GM21825 (cell line): ENCODE results near the gene TAC3.
A peak's percentile ranks its signal among the peaks of the same experiment; 100 is the strongest.
"Not testable (repeated sequence)": the region's sequence is repeated elsewhere in the genome, so short reads cannot be mapped to it uniquely, and the experiment has no call there.

ENCODE experiments used
- ATAC-seq: cut with Tn5 transposase; IDR thresholded peaks from one replicate; pipeline ENCODE4 v1.9.1; 2021; ENCODE audit warnings: mild to moderate bottlenecking, moderate library complexity; ENCODE audit not compliant: unreplicated experiment

Gene TAC3

DNA sequence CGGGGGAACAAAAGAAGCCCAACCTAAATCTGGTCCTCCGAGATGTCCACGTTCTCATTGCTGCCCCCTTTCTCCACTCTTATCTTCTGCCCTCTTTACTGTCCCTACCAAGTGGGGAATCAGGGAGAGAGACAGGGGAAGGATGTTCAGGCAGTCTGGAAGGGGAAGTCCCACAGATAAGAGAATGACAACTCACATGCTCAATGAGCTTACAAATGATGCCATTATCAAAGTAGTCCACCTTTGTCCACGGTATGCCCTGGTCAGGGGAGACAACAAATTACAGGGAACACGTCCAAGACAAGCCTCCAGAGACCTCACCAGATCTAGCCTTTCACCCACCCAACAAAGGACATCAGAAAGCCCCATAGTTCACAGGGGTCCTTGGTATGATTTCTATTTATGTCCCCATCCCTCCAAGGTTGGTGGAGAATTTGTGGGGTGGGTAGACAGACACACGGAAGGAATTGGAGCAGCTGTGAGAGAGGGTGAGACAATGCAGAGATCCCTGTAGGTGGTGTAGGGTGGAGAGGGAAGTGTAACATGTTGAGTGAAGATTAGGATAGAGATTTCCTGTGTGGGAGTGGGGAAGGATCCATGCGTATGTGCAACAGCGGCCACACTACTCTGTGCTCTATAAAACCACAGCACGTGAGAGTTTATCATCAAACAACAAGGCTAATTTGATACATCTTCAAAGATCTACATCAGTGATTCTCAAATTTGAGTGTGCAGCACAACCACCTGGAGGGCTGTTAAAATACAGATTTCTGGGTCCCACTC, 22.9 kb upstream of the TAC3 start:
- no peak for ATAC-seq

DNA sequence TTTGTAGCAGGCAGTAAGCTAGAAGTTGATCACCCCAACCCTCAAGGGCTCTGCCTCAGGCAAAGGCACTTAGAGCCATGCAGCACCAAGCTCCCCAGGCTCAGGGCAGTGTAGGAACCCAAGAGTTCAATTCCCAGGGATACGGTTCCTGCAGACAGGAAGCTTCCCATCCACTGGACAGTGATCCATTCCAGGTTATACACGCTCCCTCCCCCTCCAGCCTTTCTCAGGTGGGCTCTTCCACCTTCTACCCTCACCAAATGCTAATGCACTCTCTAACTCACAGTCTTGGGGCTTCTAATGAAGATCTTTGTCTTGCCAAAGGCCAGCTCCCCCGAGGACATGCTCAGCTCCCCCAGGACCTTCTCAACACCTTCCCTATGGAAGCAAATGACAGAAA, 20.9 kb upstream of the TAC3 start:
- ATAC-seq = no peak

DNA sequence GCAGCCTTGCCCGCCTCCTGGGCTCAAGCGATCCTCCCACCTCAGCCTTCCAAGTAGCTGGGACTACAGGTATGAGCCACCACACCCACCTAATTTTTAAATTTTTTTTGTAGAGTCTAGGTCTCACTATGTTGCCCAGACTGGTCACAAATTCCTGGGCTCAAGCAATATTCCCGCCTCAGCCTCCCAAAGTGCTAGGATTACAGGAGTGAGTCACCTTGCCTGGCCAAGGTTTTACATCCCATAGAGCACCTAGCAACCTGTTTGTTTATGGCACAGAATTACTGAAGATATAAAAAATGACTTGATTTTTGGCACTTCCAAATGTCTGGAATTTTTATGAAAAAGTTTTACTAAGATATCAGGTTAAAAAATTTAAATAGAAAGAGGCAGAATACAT, 17.1 kb upstream of the TAC3 start:
- no peak for ATAC-seq

DNA sequence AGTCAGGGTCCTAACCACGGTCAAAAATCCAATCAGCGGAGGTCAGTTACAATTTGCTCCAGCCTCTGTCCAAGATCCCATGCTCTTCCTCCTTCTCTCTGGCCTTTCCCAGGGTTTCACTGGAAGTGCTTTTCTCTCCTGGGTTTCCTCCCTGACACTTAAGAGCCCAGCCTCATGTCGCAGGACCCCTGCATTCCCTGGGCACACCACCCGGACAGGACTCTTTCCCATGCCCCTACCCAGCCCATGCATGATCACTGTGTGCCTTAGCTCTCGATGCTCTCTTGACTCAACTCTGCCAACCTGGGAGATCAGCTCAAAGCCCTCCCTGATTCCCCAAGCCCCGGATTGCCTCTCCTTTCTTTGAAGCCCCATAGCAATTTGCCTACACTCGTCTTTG, 15.5 kb upstream of the TAC3 start:
- no peak for ATAC-seq

DNA sequence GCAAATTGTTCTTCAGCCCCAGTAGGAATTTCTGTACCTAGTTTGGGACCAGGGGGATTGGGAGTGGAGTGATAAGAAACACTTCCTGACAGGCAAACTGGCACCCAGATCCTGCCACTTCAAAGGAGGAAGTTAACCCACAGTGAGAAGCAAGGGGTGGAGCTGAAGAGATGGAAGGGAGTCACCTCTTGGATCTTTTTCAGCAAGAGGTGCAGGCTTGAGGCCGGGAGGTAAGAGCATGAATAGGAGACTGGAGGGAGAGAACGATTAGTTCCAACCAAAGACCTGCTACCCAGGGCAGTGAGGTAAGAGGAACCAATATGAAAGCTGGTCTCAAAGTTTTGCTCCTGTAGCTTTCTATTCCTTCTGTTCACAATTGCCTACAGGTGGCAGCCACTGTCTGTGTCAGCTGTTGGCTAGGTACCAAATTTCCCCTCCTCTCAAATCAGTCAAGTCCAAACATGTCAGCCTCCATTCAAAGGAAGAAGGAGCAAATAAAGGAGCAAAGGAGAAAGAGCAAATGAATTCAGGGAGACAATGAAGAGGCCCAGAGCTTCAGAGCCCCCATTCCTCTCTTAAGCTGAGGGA, 14.9 kb upstream of the TAC3 start:
- ATAC-seq = no peak

DNA sequence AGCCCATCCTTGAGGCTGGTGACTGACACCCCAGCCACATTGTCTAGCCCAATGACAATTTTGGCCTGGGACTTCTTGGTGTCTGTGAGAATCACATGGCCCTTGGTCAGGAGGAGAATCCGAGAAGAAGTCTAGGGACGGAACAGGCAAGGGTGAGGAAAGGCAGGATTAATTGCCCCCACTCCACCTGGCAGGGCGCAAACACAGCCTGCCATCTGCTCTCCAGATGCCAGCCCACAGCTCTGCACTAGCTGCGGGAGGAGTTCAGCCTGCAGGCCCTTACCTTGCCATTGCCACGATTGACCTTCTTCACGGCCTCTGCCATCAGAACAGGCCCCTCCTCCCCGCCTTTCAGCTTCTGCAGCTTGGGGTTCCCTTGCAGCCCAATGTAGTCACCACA, 13.1 kb upstream of the TAC3 start:
- ATAC-seq = no peak

DNA sequence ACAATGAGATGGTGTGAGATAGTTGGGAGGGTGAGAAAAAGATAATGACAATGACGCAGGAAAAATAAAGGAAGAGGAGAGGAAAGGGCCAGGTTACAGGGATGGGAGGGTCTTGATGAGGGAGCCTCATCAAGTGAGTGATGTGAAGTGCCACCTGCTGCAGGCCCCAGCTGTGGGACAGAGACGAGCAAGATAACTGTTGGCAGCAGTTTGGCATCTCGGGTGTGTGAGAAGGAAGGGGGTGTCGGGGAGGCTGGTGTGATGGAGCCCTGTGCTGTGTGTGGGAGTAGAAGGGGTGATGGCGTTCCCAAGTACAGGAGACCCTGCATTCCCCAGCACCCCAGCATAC, 11.4 kb upstream of the TAC3 start:
- no peak for ATAC-seq

DNA sequence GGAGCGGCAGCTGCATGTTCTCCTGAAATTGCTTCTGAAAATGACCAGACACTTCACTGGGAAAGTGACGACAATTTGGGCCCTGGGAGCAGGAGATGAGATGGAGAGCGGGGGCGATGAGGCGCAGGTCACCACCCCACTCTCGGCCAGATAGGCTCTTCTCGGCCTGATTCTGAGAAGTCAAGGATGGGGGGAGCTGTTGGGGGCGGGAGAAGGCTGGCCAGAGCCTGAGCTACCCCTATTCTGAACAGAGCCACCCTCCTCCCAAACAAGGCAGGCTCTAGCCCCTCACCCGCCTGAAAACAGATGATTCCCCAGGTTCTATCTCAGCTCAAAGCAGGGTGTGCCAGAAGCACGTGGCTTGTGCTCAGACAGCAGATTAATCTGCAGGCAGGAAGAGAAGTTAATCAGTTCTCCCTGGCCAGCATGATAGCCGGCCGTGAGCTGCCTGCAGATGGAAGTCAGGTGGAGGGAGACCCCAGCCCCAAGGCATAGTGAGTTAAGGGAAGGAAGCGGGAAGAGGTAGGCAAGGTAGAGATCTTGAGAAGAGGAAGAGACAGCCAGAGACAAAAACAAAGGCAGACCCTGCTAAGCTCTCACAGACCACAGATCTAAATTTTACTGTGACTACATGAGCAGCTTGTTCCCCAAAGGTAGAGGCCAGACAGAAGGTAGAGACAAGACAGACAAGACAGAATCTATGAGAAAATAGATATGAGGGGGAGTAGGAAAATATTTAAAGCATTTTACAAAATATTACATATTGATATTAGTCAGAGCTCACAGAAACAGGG, 10.9 kb upstream of the TAC3 start:
- no peak for ATAC-seq

DNA sequence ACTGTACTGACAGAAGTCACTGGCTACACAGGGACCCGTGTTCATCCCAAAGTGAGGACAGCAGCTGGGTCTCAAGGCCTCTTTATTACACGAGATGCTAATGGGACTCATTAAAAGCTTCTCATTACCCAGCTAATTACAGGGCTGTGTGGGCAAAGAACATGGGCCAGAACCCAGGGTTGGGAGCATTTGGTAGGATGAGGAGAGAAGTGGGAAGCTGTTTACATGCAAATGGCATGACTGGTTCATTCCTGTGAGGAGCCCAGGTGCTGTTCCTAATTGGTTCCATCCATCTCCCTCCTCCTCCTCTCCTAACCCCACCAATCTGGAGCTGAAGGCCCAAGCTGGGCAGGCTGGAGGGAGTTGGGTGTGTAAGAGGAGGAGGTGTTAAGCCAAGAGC, 8.9 kb upstream of the TAC3 start:
- ATAC-seq = no peak

DNA sequence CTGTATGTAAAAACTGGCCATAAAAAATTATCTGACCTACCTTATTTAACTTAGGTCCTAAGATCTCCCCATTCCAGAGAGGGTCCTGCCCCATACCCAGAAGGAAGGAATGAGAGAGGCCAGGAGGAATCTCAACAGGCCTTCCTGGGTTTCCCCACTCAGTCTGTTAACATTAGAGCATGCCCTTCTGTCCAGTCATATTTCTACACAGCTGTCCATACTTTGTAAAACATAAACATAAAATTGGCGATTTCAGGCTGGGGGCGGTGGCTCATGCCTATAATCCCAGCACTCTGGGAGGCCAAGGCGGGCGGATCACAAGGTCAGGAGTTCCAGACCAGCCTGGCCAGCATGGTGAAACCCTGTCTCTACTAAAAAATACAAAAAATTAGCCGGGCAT, 6.0 kb upstream of the TAC3 start:
- not testable (repeated sequence) for ATAC-seq

DNA sequence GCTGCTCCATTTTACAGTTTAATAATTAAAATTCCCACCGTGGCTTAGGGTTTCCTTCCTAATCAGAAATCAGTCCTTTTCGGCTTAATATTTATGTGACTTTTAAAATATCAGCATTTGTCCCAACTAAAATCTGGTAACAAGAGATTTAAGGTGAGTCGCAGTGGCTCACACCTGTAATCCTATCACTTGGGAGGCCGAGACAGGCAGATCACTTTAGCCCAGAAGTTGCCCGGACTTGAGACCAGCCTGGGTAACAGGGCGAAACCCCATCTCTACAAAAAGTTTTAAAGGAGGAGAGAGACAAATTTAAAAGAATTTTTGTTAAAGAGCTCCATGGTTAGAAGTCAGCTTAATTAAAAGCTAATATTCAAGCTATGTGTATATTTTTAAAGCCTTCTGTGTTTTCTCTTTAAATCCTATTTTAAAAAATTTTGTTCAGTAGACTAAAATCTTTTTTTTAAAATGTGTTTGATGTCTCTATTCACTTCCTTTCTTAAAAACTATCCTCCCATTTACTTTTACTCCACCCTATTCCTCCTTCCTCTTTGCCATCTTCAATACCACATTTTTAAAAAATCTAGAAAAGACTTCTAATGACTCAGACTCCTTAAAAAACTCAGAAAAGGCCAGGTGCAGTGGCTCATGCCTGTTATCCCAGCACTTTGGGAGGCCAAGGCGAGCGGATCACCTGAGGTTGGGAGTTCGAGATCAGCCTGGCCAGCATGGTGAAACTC, 3.8 kb upstream of the TAC3 start:
- no peak for ATAC-seq

DNA sequence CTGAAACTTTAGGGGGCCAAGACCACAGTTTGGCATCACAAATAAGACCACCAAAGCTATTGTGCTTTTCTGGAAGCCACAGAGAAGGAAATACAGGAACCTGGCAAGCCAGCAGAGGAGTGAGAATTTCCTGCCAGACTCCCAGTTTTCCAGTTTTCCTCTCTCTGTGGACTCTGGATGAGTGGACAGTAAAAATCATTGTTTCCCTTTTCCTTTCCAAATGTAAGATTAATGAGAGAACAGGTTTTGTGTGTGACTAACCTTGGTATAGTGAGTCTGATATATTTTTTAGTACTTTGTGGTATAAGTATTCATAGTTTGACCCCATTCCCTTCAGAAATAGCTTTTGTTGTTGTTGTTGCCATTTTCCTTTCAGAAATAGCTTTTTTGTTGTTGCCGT, 2.6 kb upstream of the TAC3 start:
- no peak for ATAC-seq

DNA sequence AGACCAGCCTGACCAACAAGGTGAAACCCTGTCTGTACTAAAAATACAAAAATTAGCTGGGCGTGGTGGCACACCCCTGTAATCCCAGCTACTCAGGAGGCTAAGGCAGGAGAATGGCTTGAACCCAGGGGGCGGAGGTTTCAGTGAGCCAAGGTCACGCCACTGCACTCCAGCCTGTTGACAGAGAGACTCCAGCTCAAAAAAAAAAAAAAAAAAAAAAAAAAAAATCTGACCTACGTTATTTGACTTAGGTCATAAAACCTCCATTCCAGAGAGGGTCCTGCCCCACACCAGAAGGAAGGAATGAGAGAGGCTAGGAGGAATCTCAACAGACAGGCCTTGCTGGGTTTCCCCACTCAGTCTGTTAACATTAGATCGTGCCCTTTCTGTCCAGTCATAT, 2.0 kb upstream of the TAC3 start:
- ATAC-seq = not testable (repeated sequence)

DNA sequence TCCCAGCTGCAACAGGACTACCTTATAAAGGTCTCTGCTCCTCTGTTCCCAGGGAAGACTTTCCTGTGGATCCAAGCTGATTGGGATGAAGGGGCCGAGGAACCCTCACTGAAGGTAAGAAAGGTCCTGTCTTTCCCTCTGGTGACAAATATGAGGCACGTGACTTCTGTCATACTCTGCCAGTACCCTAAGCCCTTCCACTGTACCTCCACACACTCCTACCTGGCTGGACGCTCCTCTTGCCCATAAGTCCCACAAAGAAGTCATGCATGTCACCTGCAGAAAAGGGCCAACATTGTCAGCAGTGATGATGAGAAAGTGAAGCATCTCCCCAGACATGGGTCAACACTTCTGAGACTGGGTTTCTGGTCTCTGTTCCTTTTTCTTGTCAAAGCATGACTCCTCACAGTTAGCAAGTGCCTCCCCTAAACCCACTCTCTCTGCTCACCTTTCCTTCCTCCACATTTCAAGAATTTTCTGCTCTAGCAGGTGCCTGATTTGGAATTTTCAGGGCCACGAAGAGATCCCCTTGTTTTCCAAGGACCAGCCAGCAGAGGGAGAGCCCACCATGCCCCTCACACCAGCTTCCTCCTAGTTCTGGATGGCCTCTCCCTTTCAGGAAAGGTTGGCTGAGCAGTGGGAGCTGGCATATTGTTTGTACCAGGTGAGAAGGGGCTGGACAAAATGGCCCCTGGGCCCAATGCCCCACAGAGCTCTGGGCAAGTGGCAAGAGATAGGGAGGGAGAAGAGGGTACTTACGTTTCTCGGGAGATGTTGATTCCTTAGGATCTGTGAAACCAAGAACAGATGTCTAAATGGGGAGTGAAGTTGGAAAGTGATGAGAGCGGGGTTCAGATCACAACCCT, 3.5 kb downstream of the TAC3 start:
- peak; percentile 56 for ATAC-seq

DNA sequence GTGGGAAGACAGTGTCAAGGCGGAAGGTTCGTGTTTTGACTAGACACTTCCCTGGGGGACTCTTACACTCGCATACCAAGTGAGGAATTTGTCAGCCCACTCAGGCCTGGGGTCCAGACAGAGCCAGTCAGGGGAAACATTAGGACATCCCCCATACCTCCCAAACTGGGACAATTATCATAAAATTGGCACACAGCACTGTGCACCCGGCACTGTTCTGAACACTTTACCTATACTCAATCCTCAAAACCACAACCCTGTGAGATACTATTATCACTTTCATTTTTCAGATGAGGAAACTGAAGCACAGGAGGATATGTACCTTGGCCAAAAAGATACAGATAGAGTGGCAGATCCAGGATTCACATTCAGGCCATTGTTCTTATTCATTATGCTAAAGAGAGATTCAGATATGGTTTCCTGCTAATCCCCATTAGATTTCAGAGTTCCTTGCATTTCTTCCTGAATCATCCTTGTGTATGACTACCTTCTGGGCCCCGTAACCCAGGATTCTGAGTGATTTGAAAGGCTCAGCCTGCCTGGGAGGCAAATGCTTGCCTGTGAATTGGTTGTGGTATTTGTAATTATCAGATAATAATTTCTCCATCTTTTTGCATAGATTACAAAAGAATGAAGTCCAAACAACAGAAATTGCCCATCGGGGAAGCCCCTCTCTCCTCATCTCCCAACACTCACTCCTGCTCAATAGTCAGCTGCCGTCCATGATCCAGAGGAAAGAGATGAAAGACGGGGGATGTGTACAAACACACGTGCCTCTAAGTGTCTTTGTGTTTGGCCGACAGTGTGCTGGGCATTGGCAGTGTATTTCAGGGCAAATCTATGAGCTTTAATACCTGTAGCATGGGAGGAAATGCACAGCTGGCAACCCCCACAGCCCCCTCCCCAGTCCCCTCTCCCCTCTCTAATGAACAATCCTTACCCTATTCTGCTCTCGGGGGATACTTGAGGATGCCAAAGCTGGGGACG, 4.6 kb downstream of the TAC3 start:
- ATAC-seq = no peak

DNA sequence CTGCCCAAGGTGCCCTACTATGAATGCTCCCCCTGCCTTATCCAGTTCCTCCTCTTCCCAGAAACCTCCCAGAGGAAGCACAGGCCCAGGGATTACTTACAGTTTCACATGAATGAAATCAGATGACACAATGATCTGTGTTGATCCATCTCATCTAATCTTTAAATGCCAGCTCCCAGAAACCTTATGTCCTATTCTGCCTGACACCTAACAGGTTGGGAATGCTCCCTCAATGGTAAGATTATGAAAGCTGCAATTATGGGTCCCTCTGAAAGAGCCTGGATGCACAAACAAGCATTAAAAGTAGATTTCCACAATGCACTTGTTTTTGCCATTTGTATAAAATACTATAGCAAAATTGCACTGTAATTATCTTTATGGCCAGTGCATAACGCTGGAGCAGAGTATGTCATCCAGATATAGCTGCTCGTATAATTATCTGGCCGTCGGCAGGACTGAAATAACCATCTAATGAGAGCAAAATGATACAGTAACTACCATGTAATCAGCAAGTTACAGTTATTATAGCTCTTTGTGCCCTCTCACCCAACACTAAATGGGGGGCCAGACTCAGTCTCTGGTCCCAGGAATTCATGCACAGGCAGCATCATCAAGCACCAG, 5.6 kb downstream of the TAC3 start:
- ATAC-seq = no peak

DNA sequence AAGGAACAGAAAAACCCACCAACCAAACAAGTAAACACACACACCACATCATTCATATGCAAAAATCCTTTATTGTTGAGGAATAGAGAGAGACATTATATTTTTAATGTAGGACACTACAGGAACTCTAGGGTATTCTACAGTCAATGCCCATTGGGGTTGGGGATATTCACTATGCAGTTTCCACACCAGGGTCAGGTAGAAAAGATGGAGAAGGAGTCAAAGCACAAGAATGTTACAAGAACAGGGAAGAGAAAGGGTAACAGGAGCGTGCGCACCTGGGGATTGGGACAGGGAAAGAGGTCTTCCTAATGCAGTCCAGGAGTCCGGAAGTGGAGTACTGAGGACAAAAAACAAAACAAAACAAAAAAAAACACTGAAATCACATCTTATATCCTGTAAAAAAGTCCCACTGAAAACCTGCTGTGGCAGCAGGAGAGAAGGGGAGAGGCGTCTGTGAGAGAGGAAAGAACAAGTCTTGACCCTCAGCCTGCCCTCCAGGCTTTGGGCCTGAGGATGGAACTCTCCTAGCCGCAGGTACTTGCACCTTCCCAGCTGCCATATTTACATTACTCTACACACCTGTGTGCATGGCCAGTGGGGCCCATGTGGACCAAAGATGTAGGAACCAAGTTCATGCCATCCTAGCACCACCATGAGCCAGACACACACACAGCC, 6.2 kb downstream of the TAC3 start:
- ATAC-seq = no peak

DNA sequence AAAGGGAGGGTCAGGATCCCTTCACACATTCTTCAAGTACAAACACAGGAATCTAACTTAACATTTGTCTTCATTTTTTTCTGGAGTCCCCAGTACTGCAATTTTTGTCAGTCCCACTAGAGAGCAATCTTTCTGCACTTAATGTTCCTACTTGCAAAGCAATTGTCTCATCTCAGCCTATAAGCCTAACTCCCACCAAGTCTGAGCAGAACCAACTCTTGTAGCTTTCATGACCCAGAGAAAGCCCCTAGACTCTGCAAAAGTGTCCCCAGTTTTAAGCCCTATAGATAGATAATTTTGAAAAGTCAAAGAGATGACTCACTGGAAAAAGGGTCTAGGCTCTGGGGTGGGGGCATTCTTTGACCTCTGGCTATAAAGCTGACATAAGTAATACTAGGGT, 8.2 kb downstream of the TAC3 start:
- no peak for ATAC-seq
